Glomerular visceral epithelial cell (primary cell): ENCODE data around the gene MAP3K13.
"Not testable (repeated sequence)": the region's sequence is repeated elsewhere in the genome, so short reads cannot be mapped to it uniquely, and the experiment has no call there.

Experiments used
- DNase-seq: peaks from one replicate; pipeline ENCODE4 v3.0.0-alpha.2; 2016; ENCODE audit errors: extremely low spot score

The MAP3K13 gene

GRCh38 chr3:185448107-185448506, 85.2 kb downstream of the MAP3K13 start:
- no peak for DNase-seq

- not testable (repeated sequence) for DNase-seq
Measured at GRCh38 chr3:185451432-185451831, 88.5 kb downstream of the MAP3K13 start.

GRCh38 chr3:185457376-185457775, 94.4 kb downstream of the MAP3K13 start:
- DNase-seq = no peak

GRCh38 chr3:185460309-185460708, 97.4 kb downstream of the MAP3K13 start:
- DNase-seq = no peak

GRCh38 chr3:185460719-185461350, 97.9 kb downstream of the MAP3K13 start:
- DNase-seq = peak; percentile 17

- no peak for DNase-seq
Measured at GRCh38 chr3:185465471-185465870, 102.5 kb downstream of the MAP3K13 start.

GRCh38 chr3:185466123-185466522, 103.2 kb downstream of the MAP3K13 start:
- not testable (repeated sequence) for DNase-seq

GRCh38 chr3:185469542-185469941, 106.6 kb downstream of the MAP3K13 start:
- DNase-seq = no peak

- DNase-seq = no peak
Measured at GRCh38 chr3:185470323-185470722, 107.4 kb downstream of the MAP3K13 start.

- DNase-seq = no peak
Measured at GRCh38 chr3:185473290-185473815, 110.4 kb downstream of the MAP3K13 start.

GRCh38 chr3:185474922-185475321, 112.0 kb downstream of the MAP3K13 start:
- DNase-seq = not testable (repeated sequence)

GRCh38 chr3:185477316-185477715, 114.4 kb downstream of the MAP3K13 start:
- DNase-seq = no peak

- DNase-seq = no peak
Measured at GRCh38 chr3:185479373-185479945, 116.5 kb downstream of the MAP3K13 start.

GRCh38 chr3:185484296-185484695, 121.4 kb downstream of the MAP3K13 start:
- DNase-seq = no peak

- DNase-seq = no peak
Measured at GRCh38 chr3:185486394-185486793, 123.5 kb downstream of the MAP3K13 start.

- DNase-seq = no peak
Measured at GRCh38 chr3:185488465-185488864, 125.5 kb downstream of the MAP3K13 start.

GRCh38 chr3:185489462-185489861, 126.5 kb downstream of the MAP3K13 start:
- no peak for DNase-seq

GRCh38 chr3:185490241-185490640, 127.3 kb downstream of the MAP3K13 start:
- no peak for DNase-seq

GRCh38 chr3:185498503-185499396, 135.8 kb downstream of the MAP3K13 start, which contains the start of gene TMEM41A:
TSS of gene TMEM41A (minus strand) at chr3:185499035. CDS start at chr3:185498961, 74 bp downstream.
- peak; percentile 90 for DNase-seq

- DNase-seq = no peak
Measured at GRCh38 chr3:185502987-185503386, 140.1 kb downstream of the MAP3K13 start.

GRCh38 chr3:185503521-185503920, 140.6 kb downstream of the MAP3K13 start:
- DNase-seq = no peak

GRCh38 chr3:185504636-185505035, 141.7 kb downstream of the MAP3K13 start:
- no peak for DNase-seq
